C4-2B (cell line): Measurements from ENCODE around the gene CDCA7L.
"Not testable (repeated sequence)": the region's sequence is repeated elsewhere in the genome, so short reads cannot be mapped to it uniquely, and the experiment has no call there.

Experiments
- H3K27ac ChIP-seq: fragments of 450-650 bp; 2 replicates; pipeline ENCODE4 v1.5.1; 2017
- CTCF ChIP-seq: fragments of 450-650 bp; conservative IDR thresholded peaks from 2 replicates; pipeline ENCODE4 v1.5.1; 2017; ENCODE audit warnings: mild to moderate bottlenecking
- ZFX ChIP-seq: fragments of 450-650 bp; IDR thresholded peaks from 2 replicates; pipeline ENCODE4 v1.6.1; 2017

The CDCA7L gene

GRCh38 chr7:21934808-21935207 lies 10.9 kb downstream of the CDCA7L start:
- TF ChIP-seq CTCF (no peak), ZFX (no peak)
- no peak overlapping the region for H3K27ac ChIP-seq

GRCh38 chr7:21933293-21933692 lies 12.4 kb downstream of the CDCA7L start:
- H3K27ac ChIP-seq: not testable (repeated sequence)

GRCh38 chr7:21927693-21928092 lies 18.0 kb downstream of the CDCA7L start:
- TF ChIP-seq CTCF (no peak), ZFX (no peak)
- no peak overlapping the region for H3K27ac ChIP-seq

GRCh38 chr7:21926448-21926847 lies 19.3 kb downstream of the CDCA7L start:
- TF ChIP-seq ZFX: no peak
- TF ChIP-seq CTCF: no peak
- H3K27ac ChIP-seq: no peak overlapping the region

GRCh38 chr7:21923658-21924057 lies 22.0 kb downstream of the CDCA7L start:
- H3K27ac ChIP-seq: no peak overlapping the region; the same call in 1 of the 2 replicates

GRCh38 chr7:21922605-21923004 lies 23.1 kb downstream of the CDCA7L start:
- TF ChIP-seq CTCF (no peak), ZFX (no peak)

More at GRCh38 chr7:21923658-21924057, 22.0 kb downstream of the CDCA7L start:
- TF ChIP-seq CTCF (no peak), ZFX (no peak)

GRCh38 chr7:21920936-21921335 lies 24.8 kb downstream of the CDCA7L start:
- TF ChIP-seq ZFX: no peak
- no peak for TF ChIP-seq CTCF
- no peak overlapping the region for H3K27ac ChIP-seq

More at GRCh38 chr7:21922605-21923004, 23.1 kb downstream of the CDCA7L start:
- H3K27ac ChIP-seq: no peak overlapping the region

GRCh38 chr7:21918216-21918615 lies 27.5 kb downstream of the CDCA7L start:
- TF ChIP-seq ZFX (no peak), CTCF (no peak)
- no peak overlapping the region for H3K27ac ChIP-seq
